ENCODE measurements around the gene PIAS4. TPM values are rescaled to one million over a fixed set of nuclear protein-coding genes. Genes with fewer than 3 reads are reported as not detected.
A peak's percentile ranks its signal among the peaks of the same experiment; 100 is the strongest.

PIAS4 gene
- total and polyA plus RNA-seq, 2 donors (not counting 3 experiments of a cell fraction or from before 2014, with no cell fraction given), result 26.2 to 46.2 TPM

DNA sequence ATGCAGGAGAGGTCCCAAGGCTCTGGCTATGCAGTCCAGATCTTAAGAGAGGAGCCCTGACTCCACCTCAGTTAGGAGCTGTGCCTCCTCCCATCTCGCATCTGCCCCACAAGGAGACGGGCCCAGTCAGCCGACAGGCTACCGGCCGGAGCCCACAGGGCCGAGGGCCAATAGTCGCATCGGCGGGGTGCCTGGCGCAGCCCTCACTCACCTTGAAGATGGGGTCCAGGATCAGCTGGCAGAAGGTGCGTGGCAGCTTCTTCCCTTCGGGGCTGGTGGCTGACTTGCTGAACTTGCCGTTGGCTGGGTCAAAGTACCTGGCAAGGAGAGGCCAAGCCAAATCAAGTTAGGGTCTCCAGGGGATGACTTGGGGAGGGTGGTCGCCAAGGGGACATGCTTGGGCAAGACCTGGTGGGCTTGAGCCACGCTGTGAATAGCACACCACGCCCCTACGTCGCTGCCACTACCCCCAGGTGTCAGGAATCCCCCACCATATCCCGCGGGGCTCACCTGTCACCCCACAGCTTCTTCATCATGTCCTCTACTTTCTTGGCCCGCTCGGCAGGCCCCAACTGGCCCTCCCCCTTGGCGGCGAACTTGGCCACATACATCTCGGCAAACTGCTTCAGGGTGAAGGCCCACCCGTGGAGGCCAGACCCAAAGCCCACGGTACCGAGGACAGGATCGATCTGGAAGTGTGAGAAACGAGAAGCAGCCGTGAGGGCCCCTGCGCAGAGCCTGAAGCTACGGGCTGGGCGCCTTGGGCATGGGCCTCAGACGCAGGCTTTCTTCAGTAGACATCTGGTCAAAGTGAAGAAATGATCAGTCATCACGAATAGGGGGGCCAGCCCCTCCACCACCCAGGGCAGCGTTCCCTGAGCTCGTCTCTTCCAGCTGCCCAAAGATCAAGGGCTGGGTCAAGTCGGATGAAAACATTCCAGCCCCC lies 25.5 kb upstream of the PIAS4 start:
- Histone ChIP-seq H3K36me3 (ENCODE audit: control insufficient read depth in 2 of 2, extremely low read depth in 1 of 2, insufficient read depth in 2 of 2, low read length in 2 of 2) (peaks cover 50 to 67% of the 10 kb centered on the region in 2 experiments), H2AFZ (ENCODE audit: low read depth, low read length) (no peak overlapping the region), H3K27ac (ENCODE audit: insufficient read depth, low read depth, low read length) (no peak overlapping the region), H3K9ac (replicated peaks; ENCODE audit: extremely low read depth, insufficient read depth, low read length) (no peak overlapping the region), H3K79me2 (ENCODE audit: control insufficient read depth, insufficient read depth, low read length) (peaks cover 78% of the 10 kb centered on the region), H3K4me2 (ENCODE audit: insufficient read depth, low read length) (no peak overlapping the region), H4K20me1 (replicated peaks; ENCODE audit: control insufficient read depth, extremely low read depth, insufficient read depth, low read length) (no peaks in the 10 kb centered on the region), H3K4me3 (replicated peaks in 1 of 3; ENCODE audit: insufficient read depth in 1 of 3, low read depth in 1 of 3, low read length in 3 of 3) (no peak overlapping the region), H3K27me3 (ENCODE audit: control insufficient read depth in 2 of 2, insufficient read depth in 2 of 2, low read length in 2 of 2) (no peaks in the 10 kb centered on the region), H3K4me1 (ENCODE audit: control insufficient read depth, extremely low read depth, insufficient read depth, low read length) (peaks cover 28% of the 10 kb centered on the region), H3K9me3 (replicated peaks; ENCODE audit: control insufficient read depth, insufficient read depth, low read length) (no peaks in the 10 kb centered on the region), H3K9me1 (replicated peaks; ENCODE audit: control insufficient read depth, extremely low read depth, insufficient read depth, low read length) (no peaks in the 10 kb centered on the region)
- no peak for TF ChIP-seq FOS (IDR thresholded peaks at IDR 0.05; ENCODE audit: borderline replicate concordance, insufficient read depth, low read length)
- TF ChIP-seq POLR2AphosphoS5 (IDR thresholded peaks at IDR 0.05; ENCODE audit: insufficient read depth, low read depth, low read length), result peak; percentile 45
- FAIRE-seq, result no peak
- ChIA-PET POLR2A (interaction anchor here (5.3 kb wide), 1 partner anchor 12 kb away, joined by 82 read pairs; the partner anchor contains the start of gene DAPK3), CTCF (no interaction called here)
- no peak for DNase-seq (ENCODE audit: low read depth, low spot score)
- intact Hi-C loops (cut with micrococcal nuclease), result no loop called here
- BruUV-seq (replicated peaks), result no TSS peak
- dilution Hi-C loops (cut with MboI; ENCODE audit: extremely low pct_ligation_motif_present, low sequenced_read_pairs), result no loop called here

DNA sequence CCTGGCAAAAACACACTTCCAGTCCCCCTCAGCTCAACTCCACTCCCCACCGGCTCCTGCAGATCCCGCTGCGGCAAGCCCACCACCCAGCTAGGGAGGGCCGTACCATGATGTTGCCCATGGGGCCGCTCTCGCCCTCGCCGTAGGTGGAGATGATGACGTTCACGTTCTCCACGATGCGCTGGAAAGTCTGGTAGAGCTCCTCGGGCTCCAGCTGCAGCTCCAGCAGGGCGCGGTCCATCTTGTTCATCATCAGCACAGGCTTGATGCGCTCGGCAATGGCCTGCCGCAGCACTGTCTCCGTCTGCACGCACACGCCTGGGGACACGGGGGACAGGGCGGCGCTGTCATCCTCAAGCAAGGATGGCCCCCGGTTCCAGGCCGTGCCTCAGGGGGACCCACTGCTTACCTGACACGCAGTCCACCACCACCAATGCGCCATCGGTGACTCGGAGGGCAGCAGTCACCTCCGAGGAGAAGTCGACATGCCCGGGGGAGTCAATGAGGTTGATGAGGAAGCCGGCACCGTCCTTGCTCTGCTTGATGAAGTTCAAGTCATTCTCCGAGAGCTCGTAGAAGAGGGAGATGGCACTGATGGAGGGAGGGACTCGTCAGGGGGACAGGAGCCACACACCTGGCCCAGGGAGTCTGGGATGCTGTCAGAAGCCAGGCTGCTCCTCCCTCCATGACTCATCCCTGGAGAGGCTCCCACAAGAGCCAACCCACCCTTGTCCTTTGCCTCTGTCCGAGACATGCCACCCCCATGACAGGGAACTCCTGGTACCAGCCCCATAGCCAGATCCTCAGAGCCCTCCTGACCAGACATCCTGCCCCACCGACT lies 24.6 kb upstream of the PIAS4 start:
- Histone ChIP-seq H4K20me1 (replicated peaks; ENCODE audit: control insufficient read depth, extremely low read depth, insufficient read depth, low read length) (no peaks in the 10 kb centered on the region), H3K27me3 (ENCODE audit: control insufficient read depth in 2 of 2, insufficient read depth in 2 of 2, low read length in 2 of 2) (no peaks in the 10 kb centered on the region), H3K36me3 (ENCODE audit: control insufficient read depth in 2 of 2, extremely low read depth in 1 of 2, insufficient read depth in 2 of 2, low read length in 2 of 2) (peaks cover 41 to 58% of the 10 kb centered on the region in 2 experiments), H3K9me1 (replicated peaks; ENCODE audit: control insufficient read depth, extremely low read depth, insufficient read depth, low read length) (no peaks in the 10 kb centered on the region), H3K4me3 (replicated peaks in 1 of 3; ENCODE audit: insufficient read depth in 1 of 3, low read depth in 1 of 3, low read length in 3 of 3) (no peak overlapping the region), H3K9ac (replicated peaks; ENCODE audit: extremely low read depth, insufficient read depth, low read length) (peak overlapping the region; percentile 99), H2AFZ (ENCODE audit: low read depth, low read length) (no peak overlapping the region), H3K4me1 (ENCODE audit: control insufficient read depth, extremely low read depth, insufficient read depth, low read length) (peaks cover 31% of the 10 kb centered on the region), H3K9me3 (replicated peaks; ENCODE audit: control insufficient read depth, insufficient read depth, low read length) (no peaks in the 10 kb centered on the region), H3K27ac (ENCODE audit: insufficient read depth, low read depth, low read length) (no peak overlapping the region), H3K79me2 (ENCODE audit: control insufficient read depth, insufficient read depth, low read length) (peaks cover 69% of the 10 kb centered on the region), H3K4me2 (ENCODE audit: insufficient read depth, low read length) (peak overlapping the region; percentile 65)
- CTCF ChIA-PET, result no interaction called here
- FAIRE-seq, result no peak
- TF ChIP-seq, protein P1, sequence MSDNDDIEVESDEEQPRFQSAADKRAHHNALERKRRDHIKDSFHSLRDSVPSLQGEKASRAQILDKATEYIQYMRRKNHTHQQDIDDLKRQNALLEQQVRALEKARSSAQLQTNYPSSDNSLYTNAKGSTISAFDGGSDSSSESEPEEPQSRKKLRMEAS (IDR thresholded peaks at IDR 0.05; ENCODE audit: insufficient read depth, insufficient read length), result no peak
- peak; percentile 25 for TF ChIP-seq FOS (IDR thresholded peaks at IDR 0.05; ENCODE audit: borderline replicate concordance, insufficient read depth, low read length)
- TSS peak; percentile 3 for BruUV-seq (replicated peaks)
- POLR2A ChIA-PET, result interaction anchor here (5.3 kb wide), 1 partner anchor 13 kb away, joined by 82 read pairs; the partner anchor contains the start of gene DAPK3
- dilution Hi-C loops (cut with MboI; ENCODE audit: extremely low pct_ligation_motif_present, low sequenced_read_pairs), result no loop called here
- intact Hi-C loops (cut with micrococcal nuclease), result no loop called here
- peak; percentile 12 for DNase-seq (ENCODE audit: low read depth, low spot score)
